GM12874 (cell line): Measurements from ENCODE around the gene MOG.

Source experiments
- CTCF ChIP-seq: IDR thresholded peaks from 2 replicates; pipeline ENCODE4 v1.5.1; 2011; ENCODE audit warnings: low read depth, mild to moderate bottlenecking, control low read depth, low read length, moderate library complexity; ENCODE audit not compliant: insufficient read depth

Gene MOG

GRCh38 chr6:29671026-29671425 is 14.1 kb downstream of the MOG start:
- TF ChIP-seq CTCF, result no peak

GRCh38 chr6:29673161-29673560 is 16.3 kb downstream of the MOG start:
- no peak for TF ChIP-seq CTCF

GRCh38 chr6:29674008-29674407 is 17.1 kb downstream of the MOG start:
- TF ChIP-seq CTCF, result no peak

- TF ChIP-seq CTCF, result no peak
Measured at GRCh38 chr6:29675561-29675960, 18.7 kb downstream of the MOG start.

GRCh38 chr6:29676981-29677601 is 20.2 kb downstream of the MOG start:
- TF ChIP-seq CTCF, result no peak

- TF ChIP-seq CTCF, result no peak
Measured at GRCh38 chr6:29678114-29678513, 21.2 kb downstream of the MOG start.

- TF ChIP-seq CTCF, result no peak
Measured at GRCh38 chr6:29679962-29680361, 23.1 kb downstream of the MOG start.
